ENCODE data around the gene PRDM11. TPM values are rescaled to one million over a fixed set of nuclear protein-coding genes. Genes with fewer than 3 reads are reported as not detected.

Gene PRDM11
- total and polyA plus RNA-seq, 10 of the 15 experiments (the other 5 are each of a cell fraction or from before 2014, with no cell fraction given), result 0.03 to 2.4 (median 0.53) TPM

GRCh38 chr11:45146072-45147016, at the start of gene PRDM11 (continued):
- no peak for TF ChIP-seq SKIL (IDR thresholded peaks at IDR 0.05; ENCODE audit: low read depth, poor library complexity, severe bottlenecking)
- TF ChIP-seq E4F1 (IDR thresholded peaks at IDR 0.05; ENCODE audit: borderline replicate concordance, partially characterized antibody), result no peak
- no peak for TF ChIP-seq ZBTB11 (CRISPR knock-in tag; IDR thresholded peaks at IDR 0.05)
- no peak for TF ChIP-seq PRDM15 (CRISPR knock-in tag; IDR thresholded peaks at IDR 0.05)
- TF ChIP-seq SUZ12 (IDR thresholded peaks at IDR 0.05; ENCODE audit: unreplicated experiment), result no peak
- TF ChIP-seq EZH2 (IDR thresholded peaks at IDR 0.05; ENCODE audit: borderline replicate concordance, control insufficient read depth, low read depth, low read length), result no peak
- peak in 1 of 2 experiments; percentile 23; a peak in 1 of 3 replicates for TF ChIP-seq EGR1 (IDR thresholded peaks at IDR 0.05; ENCODE audit: borderline replicate concordance in 1 of 2, low read depth in 2 of 2, low read length in 2 of 2)
- TF ChIP-seq KAT2A (conservative IDR thresholded peaks at IDR 0.05; ENCODE audit: control insufficient read depth, low read depth, low read length), result no peak
- no peak for TF ChIP-seq CEBPB (IDR thresholded peaks at IDR 0.05; ENCODE audit: borderline replicate concordance in 1 of 2, low read depth in 2 of 2, low read length in 2 of 2)
- TF ChIP-seq ZNF217 (IDR thresholded peaks at IDR 0.05), result no peak
- no peak for TF ChIP-seq CBX3 (IDR thresholded peaks at IDR 0.05; ENCODE audit: borderline replicate concordance, low read depth)
- TF ChIP-seq FOXK2 (IDR thresholded peaks at IDR 0.05), result no peak
- TF ChIP-seq IKZF2 (IDR thresholded peaks at IDR 0.05), result no peak
- TF ChIP-seq SRF (IDR thresholded peaks at IDR 0.05; ENCODE audit: low read depth in 2 of 2, low read length in 2 of 2), result no peak
